Activated CD4-positive, alpha-beta T cell treated with anti-CD3 and anti-CD28 coated beads for 36 hours (primary cell): ENCODE measurements around the gene KATNB1. TPM values are rescaled to one million over a fixed set of nuclear protein-coding genes. Genes with fewer than 3 reads are reported as not detected.
A peak's percentile ranks its signal among the peaks of the same experiment; 100 is the strongest.

Source experiments
- ATAC-seq: fragments of 200-7000 bp; cut with Tn5 transposase; one replicate; pipeline ENCODE4 v1.10.0; 2021; ENCODE audit warnings: mild to moderate bottlenecking, moderate library complexity
- CTCF ChIA-PET: fragments of 350-600 bp; sonication (Branson Sonifier 250); formaldehyde crosslinking; loops from one replicate; lab custom pipeline; 2021; ENCODE audit warnings: antibody characterized with exemption; lab: Charles Lee
- POLR2A ChIA-PET: fragments of 350-600 bp; sonication (Branson Sonifier 250); formaldehyde crosslinking; loops from one replicate; lab custom pipeline; 2021; ENCODE audit warnings: antibody characterized with exemption, inconsistent platforms; lab: Charles Lee
- DNase-seq: peaks from one replicate; pipeline ENCODE4 v3.0.0-alpha.2; 2020
- H3K27ac Mint-ChIP-seq: one replicate; pipeline ENCODE4 v1.8.0; 2021; ENCODE audit warnings: mixed read lengths
- H3K27me3 Mint-ChIP-seq: one replicate; pipeline ENCODE4 v1.8.0; 2021; ENCODE audit warnings: mixed read lengths
- H3K36me3 Mint-ChIP-seq: one replicate; pipeline ENCODE4 v1.8.0; 2021; ENCODE audit warnings: low read depth, mixed read lengths
- H3K4me1 Mint-ChIP-seq: one replicate; pipeline ENCODE4 v1.8.0; 2021; ENCODE audit warnings: mixed read lengths
- H3K4me3 Mint-ChIP-seq: one replicate; pipeline ENCODE4 v1.8.0; 2021; ENCODE audit warnings: mild to moderate bottlenecking, moderate library complexity, mixed read lengths
- H3K9me3 Mint-ChIP-seq: one replicate; pipeline ENCODE4 v1.8.0; 2021; ENCODE audit warnings: low read depth, mixed read lengths
- intact Hi-C, 2 experiments: fragments of 100-400 bp; cut with DNase I in 1 of 2; cut with micrococcal nuclease in 1 of 2; formaldehyde crosslinking; loops; one replicate each; pipeline versions ENCODE4 v1.14.2 to v1.15.1; 2022 to 2024; cut with DNase I, micrococcal nuclease
- total RNA-seq, 2 experiments: library from RNA; stranded (reverse); gene quantifications; one replicate each; pipeline ENCODE4 v1.2.3, GENCODE V29; 2021

Gene KATNB1
- total RNA-seq, 2 experiments from 2014 or later: 28.1 to 29.3 TPM

- CTCF ChIA-PET: interaction anchor here (0.6 kb wide), 1 partner anchor 14 kb away, joined by 3 read pairs; no protein-coding TSS in a partner anchor
- ATAC-seq: no peak
- Mint-ChIP-seq H3K27ac (no peak overlapping the region), H3K4me3 (no peak overlapping the region), H3K4me1 (no peaks in the 10 kb centered on the region), H3K9me3 (no peaks in the 10 kb centered on the region), H3K27me3 (no peaks in the 10 kb centered on the region), H3K36me3 (no peaks in the 10 kb centered on the region)
- POLR2A ChIA-PET: no interaction called here
- intact Hi-C loops: no loop called here
- DNase-seq: no peak
These were observed 21.5 kb upstream of the KATNB1 start for GRCh38 chr16:57714047-57714446.

- no peaks in the 10 kb centered on the region for H3K27me3 Mint-ChIP-seq
- H3K27ac Mint-ChIP-seq: no peak overlapping the region
- no peaks in the 10 kb centered on the region for H3K4me1 Mint-ChIP-seq
- no peaks in the 10 kb centered on the region for H3K9me3 Mint-ChIP-seq
- intact Hi-C loops: loop anchor here (1.0 to 5.0 kb wide), 5 partner anchors 71 to 144 kb away; no protein-coding TSS in a partner anchor
- ATAC-seq (peak; percentile 80), DNase-seq (peak; percentile 74)
- POLR2A ChIA-PET: no interaction called here
- no peaks in the 10 kb centered on the region for H3K36me3 Mint-ChIP-seq
- no peak overlapping the region for H3K4me3 Mint-ChIP-seq
- CTCF ChIA-PET: no interaction called here
These were observed 15.4 kb upstream of the KATNB1 start for GRCh38 chr16:57720142-57720575.

DNA sequence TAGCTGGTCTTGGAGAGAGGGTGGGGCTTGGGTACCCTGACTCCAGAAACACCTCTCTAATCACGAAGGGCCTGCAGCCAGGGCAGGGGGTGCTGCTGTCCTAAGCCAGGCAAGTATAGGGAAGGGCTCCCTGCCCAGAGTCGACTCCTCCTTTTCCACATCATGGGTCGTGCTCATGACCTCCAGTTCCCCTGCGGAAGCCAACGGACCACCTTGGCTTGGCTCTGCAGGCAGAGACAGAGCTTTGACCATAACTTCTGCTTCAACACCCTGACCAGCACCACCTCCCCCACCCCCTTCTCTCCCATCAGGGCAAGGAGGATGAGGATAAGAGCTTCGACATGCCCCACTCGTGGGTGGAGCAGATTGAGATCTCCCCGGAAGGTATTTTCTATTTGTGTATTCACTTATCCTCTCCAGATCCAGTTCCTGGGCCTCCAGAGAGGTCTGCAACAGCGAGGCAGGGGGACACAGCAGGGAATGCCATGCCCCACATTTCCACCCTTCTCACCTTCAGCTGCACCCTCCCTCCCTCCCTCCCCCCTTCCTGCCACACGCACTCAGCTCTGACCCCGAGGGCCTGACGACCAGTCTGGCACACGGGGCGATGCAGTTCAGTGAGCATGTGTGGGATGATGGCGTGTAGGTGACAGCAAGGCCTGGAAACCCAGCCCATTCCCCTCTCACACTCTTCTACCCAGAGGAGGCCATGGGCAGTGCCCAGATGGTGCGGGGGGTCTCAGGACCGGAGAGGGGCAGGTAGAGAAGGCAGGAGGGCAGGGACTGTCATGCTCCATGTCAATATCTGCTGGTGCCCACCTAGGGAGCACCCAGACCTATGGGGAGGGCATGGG lies 14.0 kb upstream of the KATNB1 start:
- H3K4me3 Mint-ChIP-seq: no peak overlapping the region
- H3K36me3 Mint-ChIP-seq: no peaks in the 10 kb centered on the region
- DNase-seq: no peak
- ChIA-PET CTCF (interaction anchor here (0.7 to 1.1 kb wide), 2 partner anchors 14 to 76 kb away, joined by 3 to 5 read pairs; partner anchors contain the start of gene KATNB1), POLR2A (no interaction called here)
- H3K4me1 Mint-ChIP-seq: no peaks in the 10 kb centered on the region
- H3K27ac Mint-ChIP-seq: no peak overlapping the region
- intact Hi-C loops: loop anchor here (5.0 kb wide), 2 partner anchors 74 to 144 kb away; no protein-coding TSS in a partner anchor
- no peaks in the 10 kb centered on the region for H3K27me3 Mint-ChIP-seq
- ATAC-seq: no peak
- no peaks in the 10 kb centered on the region for H3K9me3 Mint-ChIP-seq

DNA sequence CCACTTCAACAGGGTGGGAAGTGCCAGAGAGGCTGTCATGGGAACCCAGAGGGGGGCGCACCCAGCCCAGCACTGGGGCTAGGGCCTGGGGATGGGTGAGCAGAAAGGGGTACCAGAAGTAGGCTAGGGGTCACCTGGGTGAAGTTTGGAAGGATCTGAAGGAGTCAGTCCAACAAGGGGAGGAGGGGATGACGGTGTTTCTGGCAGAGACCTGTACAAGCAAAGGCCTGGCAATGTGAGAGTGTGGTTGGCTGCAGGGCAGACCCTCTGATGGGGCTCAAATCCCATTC lies 13.4 kb upstream of the KATNB1 start:
- intact Hi-C loops: loop anchor here (5.0 kb wide), 2 partner anchors 75 to 145 kb away; no protein-coding TSS in a partner anchor
- Mint-ChIP-seq H3K27me3 (no peaks in the 10 kb centered on the region), H3K9me3 (no peaks in the 10 kb centered on the region), H3K4me1 (no peaks in the 10 kb centered on the region), H3K4me3 (no peak overlapping the region), H3K36me3 (no peaks in the 10 kb centered on the region), H3K27ac (no peak overlapping the region)
- DNase-seq (no peak), ATAC-seq (no peak)
- POLR2A ChIA-PET: no interaction called here
- CTCF ChIA-PET: no interaction called here

DNA sequence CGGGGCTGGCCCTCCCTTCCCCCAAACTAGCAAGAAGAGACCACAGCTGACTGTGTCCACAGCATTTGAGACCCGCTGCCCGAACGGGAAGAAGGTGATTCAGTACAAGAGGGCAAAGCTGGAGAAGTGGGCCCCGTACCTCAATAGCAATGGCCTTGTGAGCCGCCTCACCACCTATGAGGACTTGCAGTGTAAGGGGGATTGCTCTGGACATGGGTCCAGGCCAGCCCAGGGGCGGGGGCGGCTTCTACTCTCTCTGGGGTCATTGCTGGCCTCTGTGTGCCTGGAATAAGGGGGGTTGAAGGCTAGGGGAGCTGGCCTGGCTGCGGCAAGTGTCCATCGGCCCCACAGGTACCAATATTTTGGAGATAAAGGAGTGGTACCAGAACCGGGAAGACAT lies 12.9 kb upstream of the KATNB1 start:
- intact Hi-C loops: loop anchor here (5.0 kb wide), 2 partner anchors 75 to 145 kb away; no protein-coding TSS in a partner anchor
- POLR2A ChIA-PET: no interaction called here

GRCh38 chr16:57723170-57723569 lies 12.4 kb upstream of the KATNB1 start:
- ChIA-PET CTCF (interaction anchor here (0.6 kb wide), 1 partner anchor 96 kb away, joined by 3 read pairs; no protein-coding TSS in a partner anchor), POLR2A (no interaction called here)
- no peak for ATAC-seq
- Mint-ChIP-seq H3K36me3 (no peaks in the 10 kb centered on the region), H3K9me3 (no peaks in the 10 kb centered on the region), H3K4me1 (no peaks in the 10 kb centered on the region), H3K4me3 (no peak overlapping the region), H3K27ac (no peak overlapping the region), H3K27me3 (no peaks in the 10 kb centered on the region)
- DNase-seq: no peak
- intact Hi-C loops: loop anchor here (5.0 kb wide), 2 partner anchors 76 to 146 kb away; no protein-coding TSS in a partner anchor

More for the DNA sequence above, 12.9 kb upstream of the KATNB1 start:
- Mint-ChIP-seq H3K27ac (no peak overlapping the region), H3K36me3 (no peaks in the 10 kb centered on the region), H3K27me3 (no peaks in the 10 kb centered on the region), H3K4me1 (no peaks in the 10 kb centered on the region), H3K4me3 (no peak overlapping the region), H3K9me3 (no peaks in the 10 kb centered on the region)
- ATAC-seq (no peak), DNase-seq (no peak)
- CTCF ChIA-PET: interaction anchor here (0.6 kb wide), 1 partner anchor 96 kb away, joined by 3 read pairs; no protein-coding TSS in a partner anchor

DNA sequence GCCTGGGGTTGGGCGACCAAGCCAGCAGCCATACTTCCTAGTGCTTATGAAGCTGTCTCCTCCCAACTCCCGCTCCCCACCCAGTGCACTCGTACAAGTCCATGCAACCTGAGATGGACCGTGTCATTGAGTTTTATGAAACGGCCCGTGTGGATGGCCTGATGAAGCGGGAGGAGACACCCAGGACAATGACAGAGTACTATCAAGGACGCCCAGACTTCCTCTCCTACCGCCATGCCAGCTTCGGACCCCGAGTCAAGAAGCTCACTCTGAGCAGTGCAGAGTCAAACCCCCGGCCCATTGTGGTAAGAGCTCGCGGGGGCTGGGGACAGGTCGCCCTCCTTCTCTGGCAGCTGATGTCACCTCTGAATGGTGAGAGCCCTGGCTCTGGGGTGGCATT lies 11.0 kb upstream of the KATNB1 start:
- Mint-ChIP-seq H3K27me3 (no peaks in the 10 kb centered on the region), H3K36me3 (no peaks in the 10 kb centered on the region), H3K4me1 (no peaks in the 10 kb centered on the region), H3K9me3 (no peaks in the 10 kb centered on the region), H3K4me3 (no peak overlapping the region), H3K27ac (no peak overlapping the region)
- no peak for ATAC-seq
- no peak for DNase-seq
- ChIA-PET POLR2A (no interaction called here), CTCF (interaction anchor here (1.9 kb wide), 1 partner anchor 11 kb away, joined by 9 read pairs; the partner anchor contains the start of gene KATNB1)
- intact Hi-C loops: loop anchor here (5.0 kb wide), 2 partner anchors 77 to 147 kb away; no protein-coding TSS in a partner anchor

DNA sequence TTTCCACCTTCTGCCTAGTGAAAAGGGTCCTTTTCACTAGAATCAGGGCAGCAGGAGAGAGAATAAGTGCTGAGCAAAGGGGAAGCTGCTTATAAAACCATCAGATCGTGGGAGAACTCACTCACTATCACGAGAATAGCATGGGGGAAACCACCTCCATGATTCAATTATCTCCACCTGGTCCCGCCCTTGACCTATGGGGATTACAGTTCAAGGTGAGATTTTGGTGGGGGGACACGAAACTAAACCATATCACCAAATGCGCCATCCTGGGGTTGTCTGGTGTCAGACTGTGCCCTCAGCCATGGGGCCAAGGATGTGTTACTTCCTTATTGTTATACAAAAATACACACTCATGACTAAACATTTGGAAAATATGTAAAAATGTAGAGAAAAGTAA lies 10.4 kb upstream of the KATNB1 start:
- no peaks in the 10 kb centered on the region for H3K36me3 Mint-ChIP-seq
- H3K4me1 Mint-ChIP-seq: no peaks in the 10 kb centered on the region
- H3K4me3 Mint-ChIP-seq: no peak overlapping the region
- no peak overlapping the region for H3K27ac Mint-ChIP-seq
- POLR2A ChIA-PET: no interaction called here
- DNase-seq (no peak), ATAC-seq (peak; percentile 45)
- CTCF ChIA-PET: interaction anchor here (1.9 kb wide), 1 partner anchor 10 kb away, joined by 9 read pairs; the partner anchor contains the start of gene KATNB1
- intact Hi-C loops: no loop called here
- H3K27me3 Mint-ChIP-seq: no peaks in the 10 kb centered on the region
- H3K9me3 Mint-ChIP-seq: no peaks in the 10 kb centered on the region

DNA sequence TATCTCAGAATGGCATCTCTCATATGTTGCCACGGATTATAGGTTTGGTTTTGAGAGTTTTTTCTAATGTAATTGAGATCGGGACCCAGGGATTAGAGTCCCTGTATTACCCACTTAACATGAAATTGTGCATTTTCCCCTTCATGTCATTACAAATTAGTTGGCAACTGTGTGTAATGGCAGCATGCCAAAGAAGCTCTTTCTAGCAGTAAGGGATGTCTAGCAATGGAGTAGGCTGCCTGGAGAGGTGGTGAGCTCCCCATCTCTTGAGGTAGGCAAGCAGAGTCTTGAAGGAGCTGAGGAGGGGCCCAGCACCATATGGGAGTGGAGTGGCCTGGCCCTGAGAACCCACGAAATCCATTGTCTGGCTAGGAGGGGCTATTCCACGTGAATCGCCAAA lies 10.0 kb upstream of the KATNB1 start:
- Mint-ChIP-seq H3K36me3 (no peaks in the 10 kb centered on the region), H3K9me3 (no peaks in the 10 kb centered on the region), H3K27ac (no peak overlapping the region), H3K4me1 (no peaks in the 10 kb centered on the region), H3K27me3 (no peaks in the 10 kb centered on the region), H3K4me3 (no peak overlapping the region)
- CTCF ChIA-PET: interaction anchor here (1.9 kb wide), 1 partner anchor 10 kb away, joined by 9 read pairs; the partner anchor contains the start of gene KATNB1
- no peak for ATAC-seq
- no peak for DNase-seq
- intact Hi-C loops: no loop called here
- POLR2A ChIA-PET: no interaction called here

DNA sequence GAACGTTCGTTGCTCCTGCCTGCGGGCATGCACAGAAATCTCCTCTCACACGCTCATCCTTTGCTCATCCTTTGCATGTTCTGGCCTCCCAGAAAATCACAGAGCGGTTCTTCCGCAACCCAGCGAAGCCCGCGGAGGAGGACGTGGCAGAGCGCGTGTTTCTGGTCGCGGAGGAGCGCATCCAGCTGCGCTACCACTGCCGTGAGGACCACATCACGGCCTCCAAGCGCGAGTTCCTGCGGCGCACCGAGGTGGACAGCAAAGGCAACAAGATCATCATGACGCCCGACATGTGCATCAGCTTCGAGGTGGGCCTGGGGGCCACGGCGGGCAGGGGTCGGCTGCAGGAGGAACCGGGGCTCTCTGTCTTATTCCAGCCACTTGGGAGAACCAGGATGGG lies 9.6 kb upstream of the KATNB1 start:
- Mint-ChIP-seq H3K4me3 (no peak overlapping the region), H3K9me3 (no peaks in the 10 kb centered on the region), H3K27ac (no peak overlapping the region), H3K27me3 (no peaks in the 10 kb centered on the region), H3K4me1 (no peaks in the 10 kb centered on the region), H3K36me3 (no peaks in the 10 kb centered on the region)
- ATAC-seq (no peak), DNase-seq (no peak)
- ChIA-PET POLR2A (no interaction called here), CTCF (no interaction called here)
- intact Hi-C loops: no loop called here

GRCh38 chr16:57726433-57726947 lies 9.1 kb upstream of the KATNB1 start:
- ChIA-PET POLR2A (no interaction called here), CTCF (interaction anchor here (1.4 kb wide), 1 partner anchor 9 kb away, joined by 3 read pairs; the partner anchor contains the start of gene KATNB1)
- Mint-ChIP-seq H3K27me3 (no peaks in the 10 kb centered on the region), H3K4me3 (no peak overlapping the region), H3K36me3 (no peaks in the 10 kb centered on the region), H3K27ac (no peak overlapping the region), H3K9me3 (no peaks in the 10 kb centered on the region), H3K4me1 (no peaks in the 10 kb centered on the region)
- DNase-seq (no peak), ATAC-seq (no peak)
- intact Hi-C loops: no loop called here
